IPS-NIHi11 (cell line): Measurements from ENCODE around the gene CBS.
"Not testable (repeated sequence)": the region's sequence is repeated elsewhere in the genome, so short reads cannot be mapped to it uniquely, and the experiment has no call there.

Experiments used
- DNase-seq: peaks from one replicate; pipeline ENCODE4 v3.0.0; 2012; ENCODE audit warnings: mixed read lengths, low spot score

Gene CBS

DNA sequence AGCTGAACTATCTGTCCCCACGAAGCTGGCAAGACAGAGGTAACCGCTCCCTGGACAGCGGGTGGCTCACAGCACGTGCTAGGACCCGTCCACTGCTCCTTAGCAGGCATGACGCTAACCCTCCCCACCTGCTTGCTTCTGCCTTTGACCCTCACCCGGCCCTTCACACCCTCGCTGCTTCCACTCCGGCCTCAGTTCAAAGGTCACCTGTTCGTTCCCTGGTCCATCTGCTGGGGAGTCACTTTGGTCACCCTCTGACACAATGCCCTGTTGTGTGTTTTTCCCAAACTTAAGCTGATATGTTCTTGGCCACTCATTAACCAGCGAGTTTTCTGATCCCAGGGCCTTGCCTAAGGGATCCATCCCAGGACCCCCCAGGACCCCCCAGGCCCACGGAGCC lies 7.6 kb downstream of the CBS start:
- not testable (repeated sequence) for DNase-seq

- not testable (repeated sequence) for DNase-seq
These were observed 8.9 kb downstream of the CBS start for GRCh38 chr21:43066690-43067089.

DNA sequence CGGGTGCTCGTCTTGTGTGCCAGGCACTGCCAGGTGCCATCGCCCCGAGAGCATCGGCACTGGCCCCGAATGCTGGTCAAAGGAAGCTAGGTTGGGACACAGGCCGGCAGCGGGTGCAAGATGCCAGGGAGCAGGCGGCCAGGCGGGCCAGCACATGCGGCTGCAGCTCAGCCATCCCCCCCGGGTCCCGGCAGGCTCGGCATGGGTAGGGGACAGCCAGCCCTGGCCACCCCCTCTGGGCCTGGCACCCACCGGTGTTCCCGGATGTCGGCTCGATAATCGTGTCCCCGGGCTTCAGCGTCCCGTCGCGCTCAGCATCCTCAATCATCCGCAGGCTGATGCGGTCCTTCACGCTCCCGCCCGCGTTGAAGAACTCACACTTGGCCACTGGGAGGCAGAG lies 9.6 kb downstream of the CBS start:
- not testable (repeated sequence) for DNase-seq

DNA sequence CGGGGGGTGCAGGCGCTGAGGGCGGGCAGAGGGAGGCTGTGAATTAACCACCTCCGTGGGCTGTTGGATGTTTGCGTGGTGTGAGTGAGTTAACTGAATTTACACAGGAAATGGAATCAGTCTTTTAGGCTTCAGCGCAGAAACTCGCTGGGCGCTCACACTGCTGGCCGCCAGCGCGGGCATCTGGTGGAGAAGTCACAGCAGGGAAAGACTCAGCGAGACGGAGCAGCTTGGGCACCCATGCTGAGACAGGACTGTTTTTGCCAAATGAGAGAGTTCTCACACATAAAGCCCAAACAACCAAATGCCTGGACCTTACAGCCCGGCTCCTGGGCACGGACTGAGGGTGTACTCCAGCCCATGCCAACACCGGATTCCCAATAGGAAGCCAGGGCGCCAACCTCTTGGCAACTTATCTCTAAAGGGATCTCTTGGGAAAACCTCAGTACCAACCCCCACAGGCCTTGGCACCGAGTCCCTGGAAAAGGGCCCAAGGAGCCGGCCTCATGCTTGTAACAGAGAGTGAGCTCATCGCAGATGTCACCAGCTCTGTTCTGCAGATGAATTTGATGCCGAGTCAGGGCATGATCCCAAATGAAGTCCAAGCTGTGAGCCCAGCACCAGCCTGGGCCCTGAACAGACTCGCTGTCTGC lies 11.2 kb downstream of the CBS start:
- not testable (repeated sequence) for DNase-seq

DNA sequence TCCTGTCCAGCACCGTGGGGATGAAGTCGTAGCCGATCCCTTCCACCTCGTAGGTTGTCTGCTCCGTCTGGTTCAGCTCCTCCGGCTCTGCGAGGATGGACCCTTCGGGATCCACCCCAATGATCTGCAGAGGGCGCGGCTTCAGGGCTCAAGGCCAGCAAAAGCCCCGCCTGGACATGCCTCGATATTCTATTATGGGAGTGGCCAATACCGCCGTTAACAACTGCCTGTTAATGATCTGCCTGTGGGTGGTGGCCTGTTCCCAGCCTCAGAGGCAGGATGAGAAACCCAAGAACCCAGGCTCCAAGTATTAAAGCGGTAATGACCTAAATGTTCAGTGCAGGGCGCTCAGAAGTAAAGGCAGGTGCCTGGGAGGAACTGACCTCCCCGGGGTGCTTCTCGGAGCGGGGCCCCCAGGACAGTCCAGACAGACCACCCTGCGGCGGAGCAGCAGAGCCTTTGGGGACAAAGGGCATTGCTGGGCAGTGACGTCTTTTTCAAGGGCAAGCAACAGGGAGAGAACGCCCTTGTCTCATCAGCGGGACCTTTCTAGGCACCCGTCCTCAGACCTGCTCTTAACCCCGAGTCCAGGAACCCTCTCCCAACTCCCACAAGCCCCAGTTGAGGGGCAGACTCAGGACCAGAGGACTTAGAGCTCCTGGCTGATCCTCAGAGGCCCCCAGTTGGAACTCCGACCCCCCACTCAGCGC lies 12.5 kb downstream of the CBS start:
- not testable (repeated sequence) for DNase-seq

DNA sequence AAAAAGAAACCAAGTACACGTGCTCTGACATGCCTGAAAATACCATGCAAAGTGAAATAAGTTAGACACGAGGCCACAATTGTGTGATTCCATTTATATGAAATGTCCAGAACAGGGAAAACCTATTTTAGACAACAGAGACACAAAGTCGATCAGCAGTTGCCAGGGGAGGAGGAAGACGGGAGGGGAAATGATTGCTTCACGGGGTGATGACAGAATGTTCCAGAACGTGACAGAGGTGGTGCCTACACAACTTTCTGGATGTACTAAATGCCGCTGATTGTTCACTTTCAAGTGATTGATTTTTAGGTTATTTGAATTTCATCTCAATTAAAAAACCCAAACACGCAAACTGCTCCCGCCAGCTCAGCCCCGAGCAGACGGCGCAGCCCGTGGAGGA lies 22.5 kb downstream of the CBS start:
- DNase-seq = not testable (repeated sequence)

GRCh38 chr21:43045876-43046821 lies 29.5 kb downstream of the CBS start:
- DNase-seq = not testable (repeated sequence)

- DNase-seq = not testable (repeated sequence)
These were observed 30.3 kb downstream of the CBS start for GRCh38 chr21:43045165-43045875.

- not testable (repeated sequence) for DNase-seq
These were observed 31.1 kb downstream of the CBS start for GRCh38 chr21:43044547-43044946.

DNA sequence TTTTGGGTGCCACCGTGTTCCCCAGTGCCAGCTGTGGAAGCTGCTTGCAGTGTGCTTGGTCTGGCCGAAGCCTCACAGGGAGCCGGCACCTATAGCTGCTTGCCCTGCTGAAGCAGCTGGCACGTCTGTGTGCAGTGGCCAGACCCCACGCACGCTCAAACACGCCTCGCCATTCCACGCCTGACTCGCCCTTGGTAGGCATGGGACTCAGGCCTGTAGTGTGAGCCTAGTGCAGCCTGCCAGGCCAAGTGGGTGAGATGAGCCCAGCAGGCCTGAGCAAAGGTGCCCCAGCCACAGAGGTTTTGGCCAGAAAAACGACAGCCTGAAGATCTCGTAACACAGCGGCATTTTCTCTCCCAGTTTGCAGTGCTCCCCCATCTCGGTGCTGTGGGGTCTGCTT lies 32.3 kb downstream of the CBS start:
- not testable (repeated sequence) for DNase-seq

- not testable (repeated sequence) for DNase-seq
These were observed 33.5 kb downstream of the CBS start for GRCh38 chr21:43042169-43042568.

GRCh38 chr21:43038659-43039044 lies 37.0 kb downstream of the CBS start:
- DNase-seq = not testable (repeated sequence)

DNA sequence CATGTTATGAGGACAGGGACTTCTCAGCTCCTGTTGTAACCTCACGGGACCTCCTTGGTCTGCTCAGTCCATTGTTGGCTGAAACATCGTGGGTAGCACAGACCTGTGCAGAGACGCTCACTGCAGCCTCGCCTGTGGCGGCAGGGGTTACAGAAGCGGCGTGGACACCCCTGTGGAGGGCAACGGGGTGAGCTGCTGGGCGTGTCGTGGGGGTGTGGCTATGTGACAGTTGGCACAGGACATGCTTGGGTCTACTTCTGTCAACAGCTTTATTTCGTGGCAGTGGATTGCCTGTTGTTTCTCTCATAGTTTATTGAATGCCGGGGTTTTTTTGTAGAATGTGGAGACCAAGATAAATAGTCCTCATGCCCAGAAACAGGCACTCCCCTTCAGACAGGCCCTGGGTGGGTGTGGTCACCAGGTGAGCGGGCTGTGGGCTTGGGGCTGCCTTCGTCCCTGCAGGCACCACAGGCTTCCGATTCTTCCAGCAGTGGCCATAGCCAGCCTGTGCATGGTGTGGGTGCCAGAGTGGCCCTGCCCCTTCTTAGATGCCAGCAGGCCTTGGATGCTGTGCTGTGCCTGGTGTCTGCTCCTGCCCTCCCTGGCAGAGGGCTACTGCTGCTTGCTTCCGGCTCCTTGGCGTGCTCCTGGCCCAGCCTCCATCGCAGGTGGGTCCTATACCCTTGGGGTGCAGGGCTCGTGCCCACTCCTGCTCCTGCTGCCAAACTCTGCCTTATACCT lies 37.5 kb downstream of the CBS start:
- DNase-seq = not testable (repeated sequence)

DNA sequence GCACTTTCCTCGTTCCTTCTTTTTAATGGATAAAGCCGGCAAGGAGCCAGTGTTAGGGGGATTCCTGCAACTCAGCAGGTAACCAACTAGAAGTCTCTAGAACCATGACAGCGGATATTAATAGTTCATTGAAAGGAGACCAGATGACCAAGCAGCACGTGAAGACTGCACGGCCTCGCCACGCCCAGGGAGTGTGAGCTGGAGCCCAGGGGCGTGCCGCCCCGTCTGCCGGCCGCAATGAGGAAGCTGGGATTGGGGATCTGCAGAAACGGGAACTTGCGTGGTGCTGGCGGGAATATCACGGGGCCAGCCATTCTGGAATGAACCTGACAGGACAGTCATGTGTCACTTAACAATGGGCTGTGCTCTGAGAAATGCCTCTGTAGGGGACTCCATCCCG lies 38.7 kb downstream of the CBS start:
- not testable (repeated sequence) for DNase-seq

DNA sequence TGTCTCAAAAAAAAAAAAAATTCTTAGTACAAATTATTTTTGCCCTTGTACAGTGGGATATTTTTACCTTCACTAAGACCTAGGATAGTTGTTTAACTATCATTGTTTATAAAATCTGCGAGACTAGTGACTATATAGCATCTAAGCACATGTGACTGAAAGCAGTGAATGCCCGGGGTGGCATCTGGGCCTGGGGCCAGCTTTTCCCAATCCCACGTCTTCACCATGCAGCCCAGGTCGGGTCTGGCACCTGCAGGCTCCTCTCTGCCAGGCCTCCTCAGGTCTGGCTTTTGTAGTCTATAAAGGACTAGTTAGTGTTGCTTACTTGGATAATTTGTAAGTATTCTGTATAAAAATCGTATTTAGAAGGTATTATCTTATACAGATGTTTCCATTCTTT lies 40.8 kb downstream of the CBS start:
- no peak for DNase-seq

GRCh38 chr21:43034101-43034500 lies 41.5 kb downstream of the CBS start:
- DNase-seq = no peak

DNA sequence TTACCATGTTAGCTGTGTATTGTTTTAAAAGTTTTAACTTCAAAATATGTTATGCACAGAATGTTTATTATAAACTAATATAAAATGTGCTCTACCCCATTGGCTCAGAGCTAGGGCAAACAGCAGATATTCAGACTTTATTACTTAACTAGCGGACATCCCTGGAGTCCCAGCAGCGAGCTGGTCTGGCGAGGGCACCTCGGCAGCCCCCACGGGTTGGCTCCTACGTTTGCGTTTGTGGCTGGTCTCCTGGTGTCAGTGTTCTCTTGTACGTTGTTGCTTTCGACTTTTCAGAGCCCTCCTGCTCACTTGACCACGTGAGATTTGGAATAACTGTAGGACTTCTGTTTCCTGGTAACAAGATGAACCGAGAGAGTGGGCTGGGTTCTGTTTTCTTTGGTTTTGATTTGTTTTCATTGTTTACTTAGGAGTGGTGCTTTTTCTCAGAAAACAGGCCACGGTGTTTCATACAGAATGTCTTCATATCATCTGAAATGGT lies 44.5 kb downstream of the CBS start:
- no peak for DNase-seq

- DNase-seq = no peak
These were observed 45.9 kb downstream of the CBS start for GRCh38 chr21:43029785-43030184.

GRCh38 chr21:43027846-43028731 lies 47.5 kb downstream of the CBS start:
- no peak for DNase-seq

GRCh38 chr21:43025636-43026180 lies 49.9 kb downstream of the CBS start:
- DNase-seq = peak; percentile 42
